Natural killer cell (primary cell): ENCODE measurements around the gene RBKS. TPM values are rescaled to one million over a fixed set of nuclear protein-coding genes. Genes with fewer than 3 reads are reported as not detected.

Source experiments
- ATAC-seq, 3 donors: fragments of 150-1000 bp in 2 of 3; fragments of 200-7000 bp in 1 of 3; cut with Tn5 transposase; 1 replicate in 1 of 3; 2 replicates in 2 of 3; pipeline ENCODE4 v1.10.0; 2021; ENCODE audit warnings: mild to moderate bottlenecking in 2 of 3, moderate library complexity in 2 of 3
- DNase-seq, 2 donors: peaks; one replicate each; pipeline versions ENCODE4 v3.0.0 to v3.0.0-alpha.2; 2013 to 2021; ENCODE audit warnings: mixed read lengths in 1 of 2
- H3K27ac ChIP-seq: one replicate; pipeline ENCODE4 v1.5.1; 2013; ENCODE audit warnings: mild to moderate bottlenecking, low read length
- H3K27me3 ChIP-seq: one replicate; pipeline ENCODE4 v1.6.1; 2013; ENCODE audit warnings: low read length; ENCODE audit not compliant: control insufficient read depth, insufficient read depth
- H3K36me3 ChIP-seq: one replicate; pipeline ENCODE4 v1.6.1; 2013; ENCODE audit warnings: low read length; ENCODE audit not compliant: control insufficient read depth, insufficient read depth
- H3K4me1 ChIP-seq: one replicate; pipeline ENCODE4 v1.6.1; 2013; ENCODE audit warnings: low read length; ENCODE audit not compliant: control insufficient read depth, insufficient read depth
- H3K4me3 ChIP-seq: one replicate; pipeline ENCODE4 v1.5.1; 2013; ENCODE audit warnings: low read length
- H3K9me3 ChIP-seq: one replicate; pipeline ENCODE4 v1.6.1; 2013; ENCODE audit warnings: low read length; ENCODE audit not compliant: control insufficient read depth, insufficient read depth
- H3K27ac Mint-ChIP-seq, 2 donors: one replicate each; pipeline ENCODE4 v1.8.0; 2022; ENCODE audit warnings: mild to moderate bottlenecking in 2 of 2, mixed read lengths in 2 of 2, moderate library complexity in 1 of 2
- H3K27me3 Mint-ChIP-seq, 2 donors: one replicate each; pipeline ENCODE4 v1.8.0; 2022; ENCODE audit warnings: low read depth in 2 of 2, mixed read lengths in 2 of 2
- H3K36me3 Mint-ChIP-seq: one replicate; pipeline ENCODE4 v1.8.0; 2022; ENCODE audit warnings: mixed read lengths
- H3K4me1 Mint-ChIP-seq, 2 donors: one replicate each; pipeline ENCODE4 v1.8.0; 2022; ENCODE audit warnings: mixed read lengths in 2 of 2
- H3K4me3 Mint-ChIP-seq: one replicate; pipeline ENCODE4 v1.8.0; 2022; ENCODE audit warnings: mild to moderate bottlenecking, moderate library complexity, mixed read lengths
- H3K9me3 Mint-ChIP-seq, 2 donors: one replicate each; pipeline ENCODE4 v1.8.0; 2022; ENCODE audit warnings: mixed read lengths in 2 of 2
- CTCF ChIP-seq: fragments of 200-600 bp; IDR thresholded peaks from one replicate; pipeline ENCODE4 v1.8.0; 2022; ENCODE audit warnings: antibody characterized with exemption
- whole genome bisulfite sequencing: methylation state at CpG from one replicate; pipeline ENCODE4 v1.1.7; 2013; ENCODE audit warnings: missing lambda C conversion rate; ENCODE audit not compliant: insufficient coverage; 5-methylcytosine and 5-hydroxymethylcytosine counted together
- intact Hi-C: fragments of 100-400 bp; cut with micrococcal nuclease; formaldehyde crosslinking; loops from one replicate; pipeline ENCODE4 v1.14.2; 2022
- total RNA-seq, 4 donors: library from RNA; stranded (reverse); fragments of 120-200 nt in 1 of 4; gene quantifications; one replicate each; pipeline versions ENCODE4 v1.2.3 to v1.2.4, GENCODE V29; 2013 to 2022

RBKS gene
- total RNA-seq: 10 to 100 TPM; 11.5 to 20.9 (median 12.8) TPM
- 4.7 TPM for total RNA-seq (2013)

GRCh38 chr2:27890146-27890923 lies at the start of gene RBKS, which contains the start of gene BABAM2:
Gene RBKS, minus strand, starts transcription at chr2:27890387. Its CDS starts 42 bp downstream, at chr2:27890345.
Gene BABAM2, plus strand, starts transcription at chr2:27890729. Its CDS starts 3,828 bp downstream, at chr2:27894557.
- intact Hi-C loops: loop anchor here (1.0 to 5.0 kb wide), 2 partner anchors 30 to 517 kb away; no protein-coding TSS in a partner anchor
- H3K4me3 Mint-ChIP-seq: peak within 1 kb of the TSS; percentile 99
- under 1% methylated on average over 78 of the region's 79 CpGs for WGBS

GRCh38 chr2:27935026-27935425 lies 44.8 kb upstream of the RBKS start:
- no peaks in the 10 kb centered on the region for H3K4me1 ChIP-seq
- TF ChIP-seq CTCF: no peak
- Mint-ChIP-seq H3K27me3 (no peaks in the 10 kb centered on the region), H3K4me1 (peaks cover 11 to 13% of the 10 kb centered on the region in 2 donors), H3K36me3 (no peaks in the 10 kb centered on the region), H3K4me3 (no peak overlapping the region), H3K9me3 (no peaks in the 10 kb centered on the region), H3K27ac (peak overlapping the region in 1 of 2 donors; percentile 6)
- H3K4me3 ChIP-seq: no peak overlapping the region
- WGBS: 100% methylated on average over 3 of the region's 3 CpGs
- H3K36me3 ChIP-seq: peaks cover 6% of the 10 kb centered on the region
- no peaks in the 10 kb centered on the region for H3K27me3 ChIP-seq
- no peak for DNase-seq
- H3K27ac ChIP-seq: no peak overlapping the region
- no peak for ATAC-seq
- H3K9me3 ChIP-seq: no peaks in the 10 kb centered on the region
- intact Hi-C loops: no loop called here

More at GRCh38 chr2:27890146-27890923, at the start of gene RBKS, which contains the start of gene BABAM2:
- Histone ChIP-seq H3K4me3 (peak within 1 kb of the TSS; percentile 87), H3K9me3 (no peaks in the 10 kb centered on the region), H3K36me3 (peaks cover 3% of the 10 kb centered on the region), H3K4me1 (peaks cover 17% of the 10 kb centered on the region), H3K27me3 (no peaks in the 10 kb centered on the region), H3K27ac (peak within 1 kb of the TSS; percentile 100)
- peaks cover 30 to 41% of the 10 kb centered on the region in 2 donors for H3K4me1 Mint-ChIP-seq
- no peak for TF ChIP-seq CTCF
- ATAC-seq (peak; percentile 76 to 90 (median 78)), DNase-seq (peak; percentile 91 to 96)
- H3K36me3 Mint-ChIP-seq: peaks cover 6% of the 10 kb centered on the region
- H3K9me3 Mint-ChIP-seq: no peaks in the 10 kb centered on the region
- peak within 1 kb of the TSS; percentile 100 for H3K27ac Mint-ChIP-seq
- H3K27me3 Mint-ChIP-seq: peaks cover 0 to 4% of the 10 kb centered on the region in 2 donors

- Mint-ChIP-seq H3K4me1 (peaks cover 4% of the 10 kb centered on the region in 2 donors), H3K4me3 (no peak overlapping the region), H3K27ac (no peak overlapping the region), H3K36me3 (no peaks in the 10 kb centered on the region), H3K27me3 (no peaks in the 10 kb centered on the region), H3K9me3 (no peaks in the 10 kb centered on the region)
- 100% methylated on average over 2 of the region's 2 CpGs for WGBS
- TF ChIP-seq CTCF: no peak
- intact Hi-C loops: no loop called here
- Histone ChIP-seq H3K4me1 (no peaks in the 10 kb centered on the region), H3K27ac (no peak overlapping the region), H3K36me3 (peaks cover 10% of the 10 kb centered on the region), H3K27me3 (no peaks in the 10 kb centered on the region), H3K4me3 (no peak overlapping the region), H3K9me3 (no peaks in the 10 kb centered on the region)
- ATAC-seq: no peak
- DNase-seq: no peak
Observed at GRCh38 chr2:27932396-27932795, 42.2 kb upstream of the RBKS start.
